ENCODE results near the gene SCFD1.

Gene SCFD1

GRCh38 chr14:30754778-30755177 lies 132.7 kb downstream of the SCFD1 start:
- no peak overlapping the region for H3K4me3 ChIP-seq
- TF ChIP-seq CTCF (IDR thresholded peaks at IDR 0.05) = no peak
- H3K27ac ChIP-seq = no peak overlapping the region
- DNase-seq (ENCODE audit: low spot score) = no peak

- DNase-seq (ENCODE audit: low spot score) = no peak
- Histone ChIP-seq H3K27ac (no peak overlapping the region), H3K4me3 (no peak overlapping the region)
- no peak for TF ChIP-seq CTCF (IDR thresholded peaks at IDR 0.05)
These were observed 134.5 kb downstream of the SCFD1 start for GRCh38 chr14:30756594-30756993.

- no peak for TF ChIP-seq CTCF (IDR thresholded peaks at IDR 0.05)
- no peak overlapping the region for H3K27ac ChIP-seq
- no peak overlapping the region for H3K4me3 ChIP-seq
- no peak for DNase-seq (ENCODE audit: low spot score)
These were observed 135.0 kb downstream of the SCFD1 start for GRCh38 chr14:30757082-30757481.

GRCh38 chr14:30759172-30760125 lies 137.3 kb downstream of the SCFD1 start:
- no peak for TF ChIP-seq CTCF (IDR thresholded peaks at IDR 0.05)
- DNase-seq (ENCODE audit: low spot score) = no peak

GRCh38 chr14:30763891-30764290 lies 141.8 kb downstream of the SCFD1 start:
- TF ChIP-seq CTCF (IDR thresholded peaks at IDR 0.05) = no peak
- H3K27ac ChIP-seq = no peak overlapping the region
- H3K4me3 ChIP-seq = no peak overlapping the region
- DNase-seq (ENCODE audit: low spot score) = no peak

More at GRCh38 chr14:30759172-30760125, 137.3 kb downstream of the SCFD1 start:
- Histone ChIP-seq H3K27ac (no peak overlapping the region), H3K4me3 (no peak overlapping the region)

- no peak for DNase-seq (ENCODE audit: low spot score)
- TF ChIP-seq CTCF (IDR thresholded peaks at IDR 0.05) = no peak
- Histone ChIP-seq H3K4me3 (no peak overlapping the region), H3K27ac (no peak overlapping the region)
These were observed 145.5 kb downstream of the SCFD1 start for GRCh38 chr14:30767624-30768023.

GRCh38 chr14:30768791-30769190 lies 146.7 kb downstream of the SCFD1 start:
- no peak for DNase-seq (ENCODE audit: low spot score)

More at GRCh38 chr14:30768791-30769190, 146.7 kb downstream of the SCFD1 start:
- Histone ChIP-seq H3K27ac (no peak overlapping the region), H3K4me3 (no peak overlapping the region)
- no peak for TF ChIP-seq CTCF (IDR thresholded peaks at IDR 0.05)
